Mammary epithelial cell (primary cell): ENCODE data around the gene ACP3.

Experiments used
- CTCF ChIP-seq, 2 donors: IDR thresholded peaks in 1 of 2; conservative IDR thresholded peaks in 1 of 2; 2 replicates each; pipeline ENCODE4 v1.5.1; 2011 to 2012; ENCODE audit warnings: inconsistent platforms in 2 of 2, low read length in 2 of 2, mild to moderate bottlenecking in 2 of 2, control low read depth in 1 of 2, low read depth in 1 of 2; ENCODE audit not compliant: insufficient read depth in 1 of 2; ENCODE audit errors: extremely low read depth in 1 of 2
- EZH2 ChIP-seq: IDR thresholded peaks from 2 replicates; pipeline ENCODE4 v1.6.1; 2012; ENCODE audit warnings: low read length, inconsistent platforms, borderline replicate concordance

GRCh38 chr3:132294906-132295305, 22.3 kb upstream of the ACP3 start:
- TF ChIP-seq CTCF (conservative IDR thresholded peaks at IDR 0.05 in 1 of 2, IDR thresholded peaks at IDR 0.05 in 1 of 2; ENCODE audit: extremely low read depth in 1 of 2, insufficient read depth in 1 of 2, low read depth in 1 of 2, low read length in 2 of 2) = no peak
- no peak for TF ChIP-seq EZH2
